K562 (cell line): ENCODE results near the gene TAF3. TPM values are rescaled to one million over a fixed set of nuclear protein-coding genes. Genes with fewer than 3 reads are reported as not detected.

Experiments
- ADNP ChIP-seq: fragments of 200-800 bp; sonication (Bioruptor generic); IDR thresholded peaks from 2 replicates; pipeline ENCODE4 v1.6.1; 2016; ENCODE audit warnings: missing genetic modification characterization, missing compliant biosample characterization
- BACH1 ChIP-seq: fragments of 200-800 bp; sonication (Bioruptor generic); IDR thresholded peaks from 2 replicates; pipeline ENCODE4 v1.6.1; 2016; ENCODE audit warnings: missing genetic modification characterization, missing compliant biosample characterization
- BRD9 ChIP-seq: fragments of 450-650 bp; IDR thresholded peaks from 2 replicates; pipeline ENCODE4 v1.6.1; 2018; ENCODE audit warnings: low read depth; ENCODE audit not compliant: partially characterized antibody
- CREBBP ChIP-seq: IDR thresholded peaks from one replicate; pipeline ENCODE4 v1.6.1; 2012; ENCODE audit warnings: low read depth, mild to moderate bottlenecking, control low read depth, inconsistent platforms, low read length
- GABPB2 ChIP-seq: fragments of 250-450 bp; sonication (Bioruptor Pico); conservative IDR thresholded peaks from 2 replicates; pipeline ENCODE4 v1.5.1; 2021; ENCODE audit warnings: mild to moderate bottlenecking
- IRF2 ChIP-seq: sonication (generic); formaldehyde crosslinking; IDR thresholded peaks from 2 replicates; pipeline ENCODE4 v1.8.1; 2022; ENCODE audit warnings: mild to moderate bottlenecking, missing genetic modification reagents
- JUNB ChIP-seq: fragments of 450-650 bp; formaldehyde crosslinking; conservative IDR thresholded peaks from 2 replicates; pipeline ENCODE4 v1.4.0; 2020; ENCODE audit warnings: mild to moderate bottlenecking
- NCOA1 ChIP-seq: fragments of 450-650 bp; IDR thresholded peaks from 2 replicates; pipeline ENCODE4 v1.6.1; 2016; ENCODE audit warnings: low read depth
- PURB ChIP-seq: sonication (generic); formaldehyde crosslinking; IDR thresholded peaks from 2 replicates; pipeline ENCODE4 v1.9.0; 2021; ENCODE audit warnings: low read depth, mild to moderate bottlenecking, missing genetic modification reagents
- RBM25 ChIP-seq: fragments of 200-400 bp; formaldehyde crosslinking; IDR thresholded peaks from 2 replicates; pipeline ENCODE4 v1.6.1; 2018; ENCODE audit warnings: low read length, low read depth, moderate library complexity; ENCODE audit not compliant: severe bottlenecking
- SMARCC2 ChIP-seq: fragments of 450-650 bp; IDR thresholded peaks from 2 replicates; pipeline ENCODE4 v1.6.1; 2017; ENCODE audit warnings: antibody characterized with exemption, moderate library complexity, mild to moderate bottlenecking, low read depth
- TOE1 ChIP-seq, 2 experiments: fragments of 450-650 bp in 1 of 2; sonication (generic) in 1 of 2; formaldehyde crosslinking in 1 of 2; IDR thresholded peaks; 2 replicates each; pipeline versions ENCODE4 v1.7.1 to v1.8.0; 2016 to 2022; ENCODE audit warnings: borderline replicate concordance in 2 of 2, mild to moderate bottlenecking in 2 of 2, antibody characterized with exemption in 1 of 2, inconsistent platforms in 1 of 2, low read depth in 1 of 2, missing genetic modification reagents in 1 of 2, moderate library complexity in 1 of 2
- YBX1 ChIP-seq: fragments of 450-650 bp; IDR thresholded peaks from 2 replicates; pipeline ENCODE4 v1.7.1; 2016; ENCODE audit warnings: mild to moderate bottlenecking
- YY1 ChIP-seq, 3 experiments: IDR thresholded peaks; 2 replicates each; pipeline ENCODE4 v1.6.1; 2011; ENCODE audit warnings: low read length in 2 of 3, mild to moderate bottlenecking in 2 of 3, moderate library complexity in 2 of 3, borderline replicate concordance in 1 of 3, control low read depth in 1 of 3, low read depth in 1 of 3; ENCODE audit not compliant: insufficient read depth in 3 of 3, insufficient replicate concordance in 2 of 3, control insufficient read depth in 1 of 3, insufficient read length in 1 of 3; ENCODE audit errors: extremely low read depth in 1 of 3
- ZNF146 ChIP-seq: IDR thresholded peaks from one replicate; pipeline ENCODE4 v1.6.1; 2018; ENCODE audit warnings: missing compliant biosample characterization; ENCODE audit not compliant: unreplicated experiment
- ZNF644 ChIP-seq: fragments of 200-800 bp; sonication (Bioruptor generic); IDR thresholded peaks from 2 replicates; pipeline ENCODE4 v1.6.1; 2016; ENCODE audit warnings: low read depth, missing genetic modification characterization, missing compliant biosample characterization
- ZNF77 ChIP-seq: fragments of 250-450 bp; sonication (Bioruptor Pico); IDR thresholded peaks from 2 replicates; pipeline ENCODE4 v1.5.0; 2020
- polyA plus RNA-seq, 8 experiments: library from polyadenylated mRNA; depleted of rRNA in 4 of 8; stranded (reverse) in 5 of 8; unstranded in 3 of 8; fragments of >200 nt; fragmentation: Nextera tagmentation in 2 of 8; fragmentation: Illumina TruSeq in 1 of 8; extraction: Ambion mirVana in 2 of 8; extraction: Trizol in 1 of 8; gene quantifications; 2 replicates each; pipeline versions ENCODE4 v1.2.1 to v1.2.3, GENCODE V29; 2011 to 2014; ENCODE audit warnings: inconsistent platforms in 1 of 8, missing spikeins in 1 of 8
- total RNA-seq, 7 experiments: library from RNA; depleted of rRNA in 6 of 7; stranded (reverse); fragments of >200 nt in 6 of 7; fragmentation: Illumina TruSeq in 2 of 7; extraction: Trizol in 2 of 7; gene quantifications; 2 replicates each; pipeline versions ENCODE4 v1.2.1 to v1.2.3, GENCODE V29; 2011 to 2021; ENCODE audit warnings: low replicate concordance in 1 of 7
- TF ChIP-seq, protein P1 (sequence below), 2 experiments: IDR thresholded peaks; 2 replicates each; pipeline ENCODE4 v1.6.1; 2011; ENCODE audit warnings: borderline replicate concordance in 1 of 2, control low read depth in 1 of 2, low read depth in 1 of 2, low read length in 1 of 2, mild to moderate bottlenecking in 1 of 2, mixed read lengths in 1 of 2, moderate library complexity in 1 of 2; ENCODE audit not compliant: insufficient read depth in 1 of 2, insufficient read length in 1 of 2, poor library complexity in 1 of 2, severe bottlenecking in 1 of 2; ENCODE audit errors: extremely low read depth in 1 of 2
- TF ChIP-seq, protein P2 (sequence below): fragments of 450-650 bp; conservative IDR thresholded peaks from 2 replicates; pipeline ENCODE4 v1.6.1; 2016; ENCODE audit warnings: missing genetic modification characterization, low read depth, mild to moderate bottlenecking, missing compliant biosample characterization, moderate library complexity
- TF ChIP-seq, protein P3 (sequence below): fragments of 250-450 bp; sonication (Bioruptor Pico); IDR thresholded peaks from 2 replicates; pipeline ENCODE4 v1.9.0; 2021; ENCODE audit warnings: mild to moderate bottlenecking

The TAF3 gene
- total and polyA plus RNA-seq, 9 of the 15 experiments (the other 6 are each of a cell fraction or from before 2014, with no cell fraction given): 1.5 to 9.9 (median 4.1) TPM

DNA sequence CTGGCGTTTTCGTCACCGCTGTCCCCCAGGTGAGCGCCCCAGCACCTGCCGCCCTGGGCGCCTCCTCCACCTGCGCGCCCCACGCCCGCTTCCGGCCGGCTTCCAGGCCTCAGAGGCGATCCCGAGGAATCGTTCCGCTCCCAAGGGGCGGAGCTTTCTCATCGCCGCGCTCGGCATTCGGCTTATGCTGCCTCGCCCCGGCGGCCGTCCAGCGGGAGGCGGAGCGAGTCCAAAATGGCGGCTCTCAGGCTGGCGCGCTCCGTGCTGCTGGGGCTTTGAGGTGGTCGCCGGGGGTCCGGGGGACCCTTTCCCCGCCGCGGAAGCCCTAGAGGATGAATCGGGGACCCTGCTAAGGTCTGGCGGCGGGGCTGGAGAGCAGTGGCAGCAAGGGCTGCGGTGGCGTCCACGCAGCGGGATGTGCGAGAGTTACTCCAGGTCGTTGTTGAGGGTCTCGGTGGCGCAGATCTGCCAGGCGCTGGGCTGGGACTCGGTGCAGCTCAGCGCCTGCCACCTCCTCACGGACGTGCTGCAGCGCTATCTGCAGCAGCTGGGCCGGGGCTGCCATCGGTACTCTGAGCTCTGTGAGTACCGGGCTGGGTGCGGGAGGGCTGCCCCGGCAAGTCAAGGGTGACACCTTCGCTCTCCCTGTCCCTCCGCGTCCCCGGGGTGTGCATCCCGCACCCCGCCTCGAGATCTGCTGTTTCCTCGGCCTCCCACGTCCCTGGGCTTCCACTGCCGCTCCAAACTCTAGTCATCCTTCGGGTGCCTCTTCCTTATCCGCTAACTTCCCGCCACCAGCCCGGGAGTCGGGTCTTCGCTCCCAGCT is at the start of gene TAF3 (continued):
- TF ChIP-seq, protein P1, sequence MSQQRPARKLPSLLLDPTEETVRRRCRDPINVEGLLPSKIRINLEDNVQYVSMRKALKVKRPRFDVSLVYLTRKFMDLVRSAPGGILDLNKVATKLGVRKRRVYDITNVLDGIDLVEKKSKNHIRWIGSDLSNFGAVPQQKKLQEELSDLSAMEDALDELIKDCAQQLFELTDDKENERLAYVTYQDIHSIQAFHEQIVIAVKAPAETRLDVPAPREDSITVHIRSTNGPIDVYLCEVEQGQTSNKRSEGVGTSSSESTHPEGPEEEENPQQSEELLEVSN (IDR thresholded peaks at IDR 0.05; ENCODE audit: borderline replicate concordance in 1 of 2, extremely low read depth in 1 of 2, insufficient read depth in 1 of 2, insufficient read length in 1 of 2, low read depth in 1 of 2, low read length in 1 of 2, poor library complexity in 1 of 2, severe bottlenecking in 1 of 2): peak; percentile 48 to 73
- TF ChIP-seq SMARCC2: no peak
- TF ChIP-seq NCOA1: no peak
- peak; percentile 78; the same call in 1 of the 2 replicates for TF ChIP-seq TOE1 (IDR thresholded peaks at IDR 0.05; ENCODE audit: borderline replicate concordance)
- no peak for TF ChIP-seq TOE1 (CRISPR knock-in tag; IDR thresholded peaks at IDR 0.05; ENCODE audit: borderline replicate concordance, low read depth)
- TF ChIP-seq GABPB2: no peak
- TF ChIP-seq PURB (CRISPR knock-in tag): no peak
- no peak for TF ChIP-seq YBX1
- TF ChIP-seq ZNF644 (tag): no peak
- no peak for TF ChIP-seq IRF2 (CRISPR knock-in tag)
- TF ChIP-seq, protein P2, sequence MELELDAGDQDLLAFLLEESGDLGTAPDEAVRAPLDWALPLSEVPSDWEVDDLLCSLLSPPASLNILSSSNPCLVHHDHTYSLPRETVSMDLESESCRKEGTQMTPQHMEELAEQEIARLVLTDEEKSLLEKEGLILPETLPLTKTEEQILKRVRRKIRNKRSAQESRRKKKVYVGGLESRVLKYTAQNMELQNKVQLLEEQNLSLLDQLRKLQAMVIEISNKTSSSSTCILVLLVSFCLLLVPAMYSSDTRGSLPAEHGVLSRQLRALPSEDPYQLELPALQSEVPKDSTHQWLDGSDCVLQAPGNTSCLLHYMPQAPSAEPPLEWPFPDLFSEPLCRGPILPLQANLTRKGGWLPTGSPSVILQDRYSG (tag): no peak
- TF ChIP-seq BRD9: no peak
- TF ChIP-seq ZNF77 (CRISPR knock-in tag): no peak
- TF ChIP-seq BACH1: no peak
- no peak for TF ChIP-seq ADNP
- TF ChIP-seq YY1 (IDR thresholded peaks at IDR 0.05; ENCODE audit: borderline replicate concordance in 1 of 3, control insufficient read depth in 1 of 3, extremely low read depth in 1 of 3, insufficient read depth in 3 of 3, insufficient read length in 1 of 3, insufficient replicate concordance in 2 of 3, low read depth in 1 of 3, low read length in 2 of 3): peak; percentile 91 to 98 (median 97)
- TF ChIP-seq, protein P3, sequence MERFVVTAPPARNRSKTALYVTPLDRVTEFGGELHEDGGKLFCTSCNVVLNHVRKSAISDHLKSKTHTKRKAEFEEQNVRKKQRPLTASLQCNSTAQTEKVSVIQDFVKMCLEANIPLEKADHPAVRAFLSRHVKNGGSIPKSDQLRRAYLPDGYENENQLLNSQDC (CRISPR knock-in tag): no peak
- TF ChIP-seq ZNF146 (CRISPR knock-in tag): no peak
- TF ChIP-seq JUNB (CRISPR knock-in tag): no peak
- no peak for TF ChIP-seq CREBBP
- TF ChIP-seq RBM25: no peak
